ENCODE measurements around the gene FAM111B. TPM values are rescaled to one million over a fixed set of nuclear protein-coding genes. Genes with fewer than 3 reads are reported as not detected.

Gene FAM111B
- total RNA-seq, 1 donor from 2014 or later: 1.1 TPM

- H3K27ac ChIP-seq: peak within 1 kb of the TSS; percentile 79
- H3K4me3 ChIP-seq: peak within 1 kb of the TSS; percentile 75
- no peaks in the 10 kb centered on the region for H3K9me3 ChIP-seq
- ATAC-seq: peak; percentile 90 to 94
- H3K4me1 ChIP-seq: peaks cover 36% of the 10 kb centered on the region
- peak; percentile 86 for TF ChIP-seq CTCF (IDR thresholded peaks at IDR 0.05)
- no peaks in the 10 kb centered on the region for H3K27me3 ChIP-seq (ENCODE audit: low read depth)
- intact Hi-C loops (cut with DNase I): loop anchor here (5.0 kb wide), 1 partner anchor 36 kb away; no protein-coding TSS in a partner anchor
- peak; percentile 97 for DNase-seq
- no peaks in the 10 kb centered on the region for H3K36me3 ChIP-seq
Measured at GRCh38 chr11:59171508-59172322, 64.7 kb downstream of the FAM111B start, which contains the start of gene DTX4. DTX4 (plus strand) TSS chr11:59172132; CDS start chr11:59172596, 464 bp downstream.

GRCh38 chr11:59172345-59173079, 65.5 kb downstream of the FAM111B start:
- Histone ChIP-seq H3K4me1 (peaks cover 36% of the 10 kb centered on the region), H3K27ac (peak overlapping the region; percentile 79), H3K27me3 (ENCODE audit: low read depth) (no peaks in the 10 kb centered on the region), H3K9me3 (no peaks in the 10 kb centered on the region), H3K36me3 (no peaks in the 10 kb centered on the region), H3K4me3 (peak overlapping the region; percentile 75)
- intact Hi-C loops (cut with DNase I): loop anchor here (5.0 kb wide), 1 partner anchor 35 kb away; no protein-coding TSS in a partner anchor
- DNase-seq: peak; percentile 58
- TF ChIP-seq CTCF (IDR thresholded peaks at IDR 0.05): no peak
- peak; percentile 20 to 32 for ATAC-seq

GRCh38 chr11:59173080-59173963, 66.3 kb downstream of the FAM111B start:
- peak overlapping the region; percentile 75 for H3K4me3 ChIP-seq
- H3K27ac ChIP-seq: peak overlapping the region; percentile 79
- DNase-seq: peak; percentile 64
- H3K27me3 ChIP-seq (ENCODE audit: low read depth): no peaks in the 10 kb centered on the region
- no peaks in the 10 kb centered on the region for H3K36me3 ChIP-seq
- H3K9me3 ChIP-seq: no peaks in the 10 kb centered on the region
- H3K4me1 ChIP-seq: peaks cover 42% of the 10 kb centered on the region
- TF ChIP-seq CTCF (IDR thresholded peaks at IDR 0.05): no peak
- peak; percentile 16 to 35 for ATAC-seq
- intact Hi-C loops (cut with DNase I): loop anchor here (5.0 kb wide), 1 partner anchor 34 kb away; no protein-coding TSS in a partner anchor

GRCh38 chr11:59173964-59174663, 67.1 kb downstream of the FAM111B start:
- DNase-seq (peak; percentile 80), ATAC-seq (peak; percentile 77 to 82)
- no peaks in the 10 kb centered on the region for H3K36me3 ChIP-seq
- no peaks in the 10 kb centered on the region for H3K9me3 ChIP-seq
- H3K4me3 ChIP-seq: peak overlapping the region; percentile 75
- peak overlapping the region; percentile 79 for H3K27ac ChIP-seq
- intact Hi-C loops (cut with DNase I): loop anchor here (5.0 kb wide), 1 partner anchor 33 kb away; no protein-coding TSS in a partner anchor
- no peaks in the 10 kb centered on the region for H3K27me3 ChIP-seq (ENCODE audit: low read depth)
- TF ChIP-seq CTCF (IDR thresholded peaks at IDR 0.05): no peak
- H3K4me1 ChIP-seq: peaks cover 50% of the 10 kb centered on the region
